Measurements from ENCODE around the gene MAML2. TPM values are rescaled to one million over a fixed set of nuclear protein-coding genes. Genes with fewer than 3 reads are reported as not detected.

Gene MAML2
- polyA plus RNA-seq, 3 donors: 0.57 to 7.6 (median 1.2) TPM

DNA sequence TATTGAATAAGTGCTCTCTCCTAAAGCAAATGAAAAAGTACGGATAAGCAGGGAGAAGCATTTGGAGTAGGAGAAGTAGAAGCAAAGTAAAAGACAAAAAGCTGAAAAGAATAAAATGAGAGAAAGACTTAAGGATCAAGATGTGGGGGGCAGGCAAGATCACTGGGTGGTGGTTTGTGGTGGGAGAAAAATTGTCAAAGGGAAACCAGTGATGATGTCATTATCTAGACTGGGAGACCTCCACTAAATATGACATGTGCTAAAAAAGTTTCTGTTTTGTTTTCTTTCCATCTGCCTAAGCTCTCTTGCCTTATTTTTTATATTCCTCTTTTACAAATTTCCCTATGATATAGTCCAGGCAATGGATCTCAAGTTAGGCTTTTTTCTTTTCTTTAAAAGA is 14.8 kb upstream of the MAML2 start:
- Mint-ChIP-seq H3K27me3 (ENCODE audit: low read depth in 3 of 3) (no peaks in the 10 kb centered on the region), H3K9me3 (no peaks in the 10 kb centered on the region), H3K4me1 (no peaks in the 10 kb centered on the region), H3K27ac (no peak overlapping the region), H3K4me3 (no peak overlapping the region), H3K36me3 (peaks cover 57 to 58% of the 10 kb centered on the region in 2 donors)
- H4K20me1 ChIP-seq (ENCODE audit: insufficient read depth, low read length): no peaks in the 10 kb centered on the region
- no peak overlapping the region for H2AFZ ChIP-seq (ENCODE audit: insufficient read depth, low read depth, low read length, poor library complexity, severe bottlenecking)
- H3K27me3 ChIP-seq (ENCODE audit: control insufficient read depth in 2 of 2, insufficient read depth in 2 of 2, low read length in 2 of 2): no peaks in the 10 kb centered on the region
- WGBS (ENCODE audit: insufficient coverage): 100% methylated on average over 1 of the region's 1 CpG
- H3K4me1 ChIP-seq (ENCODE audit: control insufficient read depth in 1 of 2, insufficient read depth in 2 of 2, low read length in 2 of 2): no peaks in the 10 kb centered on the region
- H3K9ac ChIP-seq (ENCODE audit: insufficient read depth, low read length, poor library complexity, severe bottlenecking): no peak overlapping the region
- no peaks in the 10 kb centered on the region for H3K9me3 ChIP-seq (replicated peaks in 1 of 2; ENCODE audit: control insufficient read depth in 1 of 2, insufficient read depth in 1 of 2, low read length in 2 of 2)
- TF ChIP-seq, protein P1, sequence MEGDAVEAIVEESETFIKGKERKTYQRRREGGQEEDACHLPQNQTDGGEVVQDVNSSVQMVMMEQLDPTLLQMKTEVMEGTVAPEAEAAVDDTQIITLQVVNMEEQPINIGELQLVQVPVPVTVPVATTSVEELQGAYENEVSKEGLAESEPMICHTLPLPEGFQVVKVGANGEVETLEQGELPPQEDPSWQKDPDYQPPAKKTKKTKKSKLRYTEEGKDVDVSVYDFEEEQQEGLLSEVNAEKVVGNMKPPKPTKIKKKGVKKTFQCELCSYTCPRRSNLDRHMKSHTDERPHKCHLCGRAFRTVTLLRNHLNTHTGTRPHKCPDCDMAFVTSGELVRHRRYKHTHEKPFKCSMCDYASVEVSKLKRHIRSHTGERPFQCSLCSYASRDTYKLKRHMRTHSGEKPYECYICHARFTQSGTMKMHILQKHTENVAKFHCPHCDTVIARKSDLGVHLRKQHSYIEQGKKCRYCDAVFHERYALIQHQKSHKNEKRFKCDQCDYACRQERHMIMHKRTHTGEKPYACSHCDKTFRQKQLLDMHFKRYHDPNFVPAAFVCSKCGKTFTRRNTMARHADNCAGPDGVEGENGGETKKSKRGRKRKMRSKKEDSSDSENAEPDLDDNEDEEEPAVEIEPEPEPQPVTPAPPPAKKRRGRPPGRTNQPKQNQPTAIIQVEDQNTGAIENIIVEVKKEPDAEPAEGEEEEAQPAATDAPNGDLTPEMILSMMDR (IDR thresholded peaks at IDR 0.05): no peak
- H3K4me3 ChIP-seq (replicated peaks in 1 of 3; ENCODE audit: low read depth in 2 of 3, low read length in 3 of 3): no peak overlapping the region
- no peaks in the 10 kb centered on the region for H3K79me2 ChIP-seq (ENCODE audit: insufficient read depth, low read length)
- no peak for DNase-seq
- no peak overlapping the region for H3K27ac ChIP-seq (ENCODE audit: low read depth in 1 of 2, low read length in 2 of 2)
- H3K4me2 ChIP-seq (replicated peaks; ENCODE audit: extremely low read depth, low read length, poor library complexity, severe bottlenecking): no peak overlapping the region
- H3K36me3 ChIP-seq (replicated peaks in 1 of 2; ENCODE audit: control insufficient read depth in 1 of 2, insufficient read depth in 2 of 2, low read length in 2 of 2): peaks cover 43 to 84% of the 10 kb centered on the region in 2 donors
- intact Hi-C loops (cut with micrococcal nuclease): no loop called here

GRCh38 chr11:96356848-96357247 is 13.9 kb upstream of the MAML2 start:
- Mint-ChIP-seq H3K4me1 (no peaks in the 10 kb centered on the region), H3K27ac (no peak overlapping the region), H3K27me3 (ENCODE audit: low read depth in 3 of 3) (no peaks in the 10 kb centered on the region), H3K4me3 (no peak overlapping the region), H3K36me3 (peaks cover 58 to 59% of the 10 kb centered on the region in 2 donors), H3K9me3 (no peaks in the 10 kb centered on the region)
- Histone ChIP-seq H3K9me3 (replicated peaks in 1 of 2; ENCODE audit: control insufficient read depth in 1 of 2, insufficient read depth in 1 of 2, low read length in 2 of 2) (no peaks in the 10 kb centered on the region), H3K4me2 (replicated peaks; ENCODE audit: extremely low read depth, low read length, poor library complexity, severe bottlenecking) (no peak overlapping the region), H4K20me1 (ENCODE audit: insufficient read depth, low read length) (no peaks in the 10 kb centered on the region), H3K9ac (ENCODE audit: insufficient read depth, low read length, poor library complexity, severe bottlenecking) (no peak overlapping the region), H3K27ac (ENCODE audit: low read depth in 1 of 2, low read length in 2 of 2) (no peak overlapping the region), H3K4me3 (replicated peaks in 1 of 3; ENCODE audit: low read depth in 2 of 3, low read length in 3 of 3) (no peak overlapping the region), H3K4me1 (ENCODE audit: control insufficient read depth in 1 of 2, insufficient read depth in 2 of 2, low read length in 2 of 2) (no peaks in the 10 kb centered on the region), H3K27me3 (ENCODE audit: control insufficient read depth in 2 of 2, insufficient read depth in 2 of 2, low read length in 2 of 2) (no peaks in the 10 kb centered on the region), H2AFZ (ENCODE audit: insufficient read depth, low read depth, low read length, poor library complexity, severe bottlenecking) (no peak overlapping the region), H3K36me3 (replicated peaks in 1 of 2; ENCODE audit: control insufficient read depth in 1 of 2, insufficient read depth in 2 of 2, low read length in 2 of 2) (peaks cover 48 to 84% of the 10 kb centered on the region in 2 donors), H3K79me2 (ENCODE audit: insufficient read depth, low read length) (no peaks in the 10 kb centered on the region)
- 100% methylated on average over 3 of the region's 4 CpGs for WGBS (ENCODE audit: insufficient coverage)
- no peak for DNase-seq
- TF ChIP-seq, protein P1 (IDR thresholded peaks at IDR 0.05): no peak
- intact Hi-C loops (cut with micrococcal nuclease): no loop called here
